H9 (cell line): Measurements from ENCODE around the gene CUL4A. TPM values are rescaled to one million over a fixed set of nuclear protein-coding genes. Genes with fewer than 3 reads are reported as not detected.
"Not testable (repeated sequence)": the region's sequence is repeated elsewhere in the genome, so short reads cannot be mapped to it uniquely, and the experiment has no call there.

Experiments used
- DNase-seq: peaks from one replicate; pipeline ENCODE4 v3.0.0-alpha.2; 2017
- H2AFZ ChIP-seq: one replicate; pipeline ENCODE4 v1.6.1; 2013; ENCODE audit warnings: mild to moderate bottlenecking, low read length, control low read depth, moderate library complexity
- H2AK5ac ChIP-seq: 2 replicates; pipeline ENCODE4 v1.6.1; 2013; ENCODE audit warnings: low read length, control low read depth, mixed read lengths; ENCODE audit not compliant: insufficient read length
- H2BK120ac ChIP-seq: one replicate; pipeline ENCODE4 v1.6.1; 2013; ENCODE audit warnings: low read depth, mild to moderate bottlenecking, low read length, control low read depth, inconsistent platforms; ENCODE audit not compliant: poor library complexity, severe bottlenecking
- H2BK12ac ChIP-seq: 2 replicates; pipeline ENCODE4 v1.6.1; 2013; ENCODE audit warnings: low read length, control low read depth, mixed read lengths, low read depth; ENCODE audit not compliant: insufficient read length
- H2BK15ac ChIP-seq: 2 replicates; pipeline ENCODE4 v1.6.1; 2013; ENCODE audit warnings: low read depth, low read length, control low read depth
- H2BK20ac ChIP-seq: one replicate; pipeline ENCODE4 v1.6.1; 2013; ENCODE audit warnings: low read depth, mild to moderate bottlenecking, low read length, control low read depth, inconsistent platforms; ENCODE audit not compliant: poor library complexity, severe bottlenecking
- H2BK5ac ChIP-seq: 2 replicates; pipeline ENCODE4 v1.6.1; 2013; ENCODE audit warnings: low read length, control low read depth, mixed read lengths; ENCODE audit not compliant: insufficient read length
- H3K14ac ChIP-seq: 2 replicates; pipeline ENCODE4 v1.6.1; 2013; ENCODE audit warnings: low read length, control low read depth; ENCODE audit not compliant: insufficient read depth
- H3K18ac ChIP-seq: 2 replicates; pipeline ENCODE4 v1.6.1; 2013; ENCODE audit warnings: low read depth, mild to moderate bottlenecking, mixed read lengths, low read length, control low read depth; ENCODE audit not compliant: insufficient read length
- H3K23ac ChIP-seq: 2 replicates; pipeline ENCODE4 v1.6.1; 2013; ENCODE audit warnings: low read length, control low read depth, mixed read lengths, low read depth; ENCODE audit not compliant: insufficient read length
- H3K23me2 ChIP-seq: 2 replicates; pipeline ENCODE4 v1.6.1; 2013; ENCODE audit warnings: low read depth, mild to moderate bottlenecking, mixed read lengths, low read length, control low read depth; ENCODE audit not compliant: insufficient read length, poor library complexity, severe bottlenecking
- H3K27ac ChIP-seq: 2 replicates; pipeline ENCODE4 v1.5.1; 2013; ENCODE audit warnings: low read length, control low read depth, mixed read lengths, low read depth; ENCODE audit not compliant: insufficient read length
- H3K27me3 ChIP-seq: 2 replicates; pipeline ENCODE4 v1.6.1; 2013; ENCODE audit warnings: low read length, control low read depth, inconsistent platforms; ENCODE audit not compliant: insufficient read depth
- H3K4ac ChIP-seq: 2 replicates; pipeline ENCODE4 v1.6.1; 2013; ENCODE audit warnings: low read depth, mild to moderate bottlenecking, control low read depth, inconsistent platforms, low read length, moderate library complexity
- H3K4me1 ChIP-seq: 2 replicates; pipeline ENCODE4 v1.6.1; 2013; ENCODE audit warnings: low read length, control low read depth, inconsistent platforms; ENCODE audit not compliant: insufficient read depth
- H3K4me2 ChIP-seq: 2 replicates; pipeline ENCODE4 v1.6.1; 2013; ENCODE audit warnings: low read length, control low read depth, mixed read lengths; ENCODE audit not compliant: insufficient read length, insufficient read depth
- H3K56ac ChIP-seq: 2 replicates; pipeline ENCODE4 v1.6.1; 2013; ENCODE audit warnings: low read depth, mild to moderate bottlenecking, mixed read lengths, low read length, control low read depth; ENCODE audit not compliant: insufficient read length
- H3K79me1 ChIP-seq: 2 replicates; pipeline ENCODE4 v1.6.1; 2013; ENCODE audit warnings: low read depth, mild to moderate bottlenecking, moderate library complexity, low read length, control low read depth, inconsistent platforms; ENCODE audit not compliant: insufficient read depth, poor library complexity, severe bottlenecking
- H3K79me2 ChIP-seq: 2 replicates; pipeline ENCODE4 v1.6.1; 2013; ENCODE audit warnings: low read length, control low read depth, inconsistent platforms; ENCODE audit not compliant: insufficient read depth
- H3K9ac ChIP-seq: 2 replicates; pipeline ENCODE4 v1.6.1; 2013; ENCODE audit warnings: low read length, control low read depth, mixed read lengths; ENCODE audit not compliant: insufficient read length; ENCODE audit errors: extremely low read depth
- H3K9me3 ChIP-seq: one replicate; pipeline ENCODE4 v1.6.1; 2013; ENCODE audit warnings: low read depth, low read length, inconsistent platforms; ENCODE audit not compliant: control insufficient read depth
- H3T11ph ChIP-seq: one replicate; pipeline ENCODE4 v1.6.1; 2013; ENCODE audit warnings: mild to moderate bottlenecking, low read length, control low read depth, inconsistent platforms
- H4K20me1 ChIP-seq: one replicate; pipeline ENCODE4 v1.6.1; 2013; ENCODE audit not compliant: control insufficient read depth, insufficient read length, insufficient read depth
- H4K5ac ChIP-seq: 2 replicates; pipeline ENCODE4 v1.6.1; 2013; ENCODE audit warnings: low read depth, mild to moderate bottlenecking, mixed read lengths, low read length, control low read depth; ENCODE audit not compliant: insufficient read length
- H4K8ac ChIP-seq: replicated peaks from 2 replicates; pipeline ENCODE4 v1.6.1; 2013; ENCODE audit warnings: low read length, control low read depth, mixed read lengths, low read depth; ENCODE audit not compliant: insufficient read length
- H4K91ac ChIP-seq: 2 replicates; pipeline ENCODE4 v1.6.1; 2013; ENCODE audit warnings: low read depth, mild to moderate bottlenecking, moderate library complexity, mixed read lengths, low read length, control low read depth; ENCODE audit not compliant: insufficient read length
- H3K27ac Mint-ChIP-seq, 3 experiments: 2 replicates in 2 of 3; 3 replicates in 1 of 3; pipeline ENCODE4 v1.8.0; 2020 to 2021; ENCODE audit warnings: mixed read lengths in 3 of 3, mild to moderate bottlenecking in 1 of 3, moderate library complexity in 1 of 3
- H3K27me3 Mint-ChIP-seq: 2 replicates; pipeline ENCODE4 v1.8.0; 2021; ENCODE audit warnings: low read depth, mild to moderate bottlenecking, moderate library complexity, mixed read lengths
- H3K36me3 Mint-ChIP-seq, 3 experiments: 2 replicates in 2 of 3; 3 replicates in 1 of 3; pipeline ENCODE4 v1.8.0; 2020 to 2021; ENCODE audit warnings: low read depth in 3 of 3, mixed read lengths in 3 of 3; ENCODE audit not compliant: insufficient read depth in 1 of 3
- H3K4me1 Mint-ChIP-seq, 2 experiments: 2 replicates each; pipeline ENCODE4 v1.8.0; 2020; ENCODE audit warnings: mixed read lengths in 2 of 2
- H3K4me3 Mint-ChIP-seq, 2 experiments: 2 replicates in 1 of 2; 3 replicates in 1 of 2; pipeline ENCODE4 v1.8.0; 2020 to 2021; ENCODE audit warnings: mild to moderate bottlenecking in 2 of 2, mixed read lengths in 2 of 2, moderate library complexity in 1 of 2
- H3K9me3 Mint-ChIP-seq, 2 experiments: 2 replicates in 1 of 2; 3 replicates in 1 of 2; pipeline ENCODE4 v1.8.0; 2020; ENCODE audit warnings: mild to moderate bottlenecking in 2 of 2, mixed read lengths in 2 of 2, moderate library complexity in 1 of 2
- WGBS: extraction: QIAGEN DNeasy Blood & Tissue Kit; methylation state at CpG from one replicate; pipeline ENCODE4 v1.1.7; 2013; ENCODE audit warnings: missing lambda C conversion rate, low lambda C conversion rate, mixed read lengths; ENCODE audit not compliant: insufficient read length; ENCODE audit errors: extremely low coverage; 5-methylcytosine and 5-hydroxymethylcytosine counted together
- total RNA-seq: library from RNA; stranded (reverse); gene quantifications from 2 replicates; pipeline ENCODE4 v1.2.1, GENCODE V29; 2021
- TF ChIP-seq, protein P1 (sequence below): fragments of 200-600 bp; sonication (generic); conservative IDR thresholded peaks from 3 replicates; pipeline ENCODE4 v1.8.0; 2021; ENCODE audit warnings: antibody characterized with exemption, mild to moderate bottlenecking

The CUL4A gene
- total RNA-seq, 1 experiment from 2014 or later = 97.9 TPM

DNA sequence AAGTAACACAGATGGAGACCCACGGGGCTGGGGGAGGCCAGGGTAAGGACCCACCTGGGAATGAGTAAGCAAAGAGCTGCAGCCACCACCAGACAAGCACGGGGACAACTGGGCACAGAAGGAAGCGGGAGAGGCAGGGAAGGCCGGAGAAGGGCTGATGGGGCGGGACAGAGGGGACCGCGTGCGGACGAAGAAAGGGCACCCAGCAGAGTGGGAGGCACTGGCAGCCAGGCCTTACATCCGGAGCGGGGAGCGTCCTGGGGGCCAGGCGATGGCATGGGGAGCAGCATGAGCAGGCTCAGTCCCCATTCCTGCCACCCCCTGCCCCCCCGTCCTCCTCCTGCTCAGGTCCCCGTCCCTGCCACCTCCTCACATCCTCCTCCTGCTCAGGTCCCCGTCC lies 48.0 kb upstream of the CUL4A start:
- H3K4ac ChIP-seq = no peak overlapping the region
- no peak overlapping the region for H3T11ph ChIP-seq
- H4K8ac ChIP-seq = no peak overlapping the region
- peak; percentile 29 for DNase-seq
- H2AK5ac ChIP-seq = no peak overlapping the region
- Mint-ChIP-seq H3K4me1 (peaks cover 30 to 37% of the 10 kb centered on the region in 2 experiments), H3K4me3 (no peak overlapping the region), H3K27ac (peak overlapping the region in 1 of 3 experiments; percentile 82; a peak in 2 of 7 replicates), H3K27me3 (peaks cover 29% of the 10 kb centered on the region), H3K9me3 (no peaks in the 10 kb centered on the region), H3K36me3 (no peaks in the 10 kb centered on the region)
- no peak overlapping the region for H2BK12ac ChIP-seq
- no peaks in the 10 kb centered on the region for H3K79me2 ChIP-seq
- H3K56ac ChIP-seq = no peak overlapping the region
- H3K79me1 ChIP-seq = no peaks in the 10 kb centered on the region
- no peak overlapping the region for H3K9ac ChIP-seq
- H3K9me3 ChIP-seq = no peaks in the 10 kb centered on the region
- no peaks in the 10 kb centered on the region for H4K20me1 ChIP-seq
- H3K23me2 ChIP-seq = no peaks in the 10 kb centered on the region
- no peak overlapping the region for H2BK120ac ChIP-seq
- H3K18ac ChIP-seq = no peak overlapping the region
- no peak overlapping the region for H2BK5ac ChIP-seq
- WGBS = no CpG with 5 or more reads among the region's 16 CpGs
- no peak overlapping the region for H2AFZ ChIP-seq
- H2BK20ac ChIP-seq = no peak overlapping the region
- no peak overlapping the region for H4K91ac ChIP-seq
- H3K27ac ChIP-seq = no peak overlapping the region
- no peak overlapping the region for H3K4me2 ChIP-seq
- H3K27me3 ChIP-seq = no peaks in the 10 kb centered on the region
- H3K14ac ChIP-seq = no peak overlapping the region
- H2BK15ac ChIP-seq = no peak overlapping the region
- no peak overlapping the region for H4K5ac ChIP-seq
- no peaks in the 10 kb centered on the region; the same call in 1 of the 2 replicates for H3K4me1 ChIP-seq
- TF ChIP-seq, protein P1, sequence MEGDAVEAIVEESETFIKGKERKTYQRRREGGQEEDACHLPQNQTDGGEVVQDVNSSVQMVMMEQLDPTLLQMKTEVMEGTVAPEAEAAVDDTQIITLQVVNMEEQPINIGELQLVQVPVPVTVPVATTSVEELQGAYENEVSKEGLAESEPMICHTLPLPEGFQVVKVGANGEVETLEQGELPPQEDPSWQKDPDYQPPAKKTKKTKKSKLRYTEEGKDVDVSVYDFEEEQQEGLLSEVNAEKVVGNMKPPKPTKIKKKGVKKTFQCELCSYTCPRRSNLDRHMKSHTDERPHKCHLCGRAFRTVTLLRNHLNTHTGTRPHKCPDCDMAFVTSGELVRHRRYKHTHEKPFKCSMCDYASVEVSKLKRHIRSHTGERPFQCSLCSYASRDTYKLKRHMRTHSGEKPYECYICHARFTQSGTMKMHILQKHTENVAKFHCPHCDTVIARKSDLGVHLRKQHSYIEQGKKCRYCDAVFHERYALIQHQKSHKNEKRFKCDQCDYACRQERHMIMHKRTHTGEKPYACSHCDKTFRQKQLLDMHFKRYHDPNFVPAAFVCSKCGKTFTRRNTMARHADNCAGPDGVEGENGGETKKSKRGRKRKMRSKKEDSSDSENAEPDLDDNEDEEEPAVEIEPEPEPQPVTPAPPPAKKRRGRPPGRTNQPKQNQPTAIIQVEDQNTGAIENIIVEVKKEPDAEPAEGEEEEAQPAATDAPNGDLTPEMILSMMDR = no peak
- H3K23ac ChIP-seq = no peak overlapping the region

DNA sequence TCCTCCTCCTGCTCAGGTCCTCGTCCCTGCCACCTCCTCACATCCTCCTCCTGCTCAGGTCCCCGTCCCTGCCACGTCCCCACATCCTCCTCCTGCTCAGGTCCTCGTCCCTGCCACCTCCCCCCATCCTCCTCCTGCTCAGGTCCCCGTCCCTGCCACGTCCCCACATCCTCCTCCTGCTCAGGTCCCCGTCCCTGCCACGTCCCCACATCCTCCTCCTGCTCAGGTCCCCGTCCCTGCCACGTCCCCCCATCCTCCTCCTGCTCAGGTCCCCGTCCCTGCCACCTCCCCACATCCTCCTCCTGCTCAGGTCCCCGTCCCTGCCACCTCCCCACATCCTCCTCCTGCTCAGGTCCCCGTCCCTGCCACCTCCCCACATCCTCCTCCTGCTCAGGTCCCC lies 47.4 kb upstream of the CUL4A start:
- not testable (repeated sequence) for H2BK120ac ChIP-seq, DNase-seq, H3K4me3 Mint-ChIP-seq, H3K4ac ChIP-seq, H3K79me2 ChIP-seq, H3K23ac ChIP-seq, H2AK5ac ChIP-seq, H3K4me2 ChIP-seq, H3K27ac Mint-ChIP-seq, H4K5ac ChIP-seq, H2BK20ac ChIP-seq, H3K9me3 Mint-ChIP-seq, H3K18ac ChIP-seq, H2BK12ac ChIP-seq, H3K9ac ChIP-seq, H3T11ph ChIP-seq, H2BK5ac ChIP-seq, H3K27me3 ChIP-seq, H4K20me1 ChIP-seq, H2AFZ ChIP-seq, H3K36me3 Mint-ChIP-seq, H4K91ac ChIP-seq, H3K56ac ChIP-seq, H3K4me1 ChIP-seq, H2BK15ac ChIP-seq, H3K23me2 ChIP-seq, H3K79me1 ChIP-seq, H3K14ac ChIP-seq, H3K27ac ChIP-seq, H3K9me3 ChIP-seq, H4K8ac ChIP-seq
- H3K27me3 Mint-ChIP-seq = peaks cover 28% of the 10 kb centered on the region
- WGBS = no CpG with 5 or more reads among the region's 13 CpGs
- H3K4me1 Mint-ChIP-seq = peaks cover 30 to 37% of the 10 kb centered on the region in 2 experiments
